K562 (cell line): Measurements from ENCODE around the gene EFCAB12. TPM values are rescaled to one million over a fixed set of nuclear protein-coding genes. Genes with fewer than 3 reads are reported as not detected.
A peak's percentile ranks its signal among the peaks of the same experiment; 100 is the strongest.

Experiments
- ARID2 ChIP-seq: fragments of 450-650 bp; IDR thresholded peaks from 2 replicates; pipeline ENCODE4 v1.6.1; 2017; ENCODE audit warnings: antibody characterized with exemption, mild to moderate bottlenecking
- BCOR ChIP-seq: fragments of 450-650 bp; IDR thresholded peaks from 2 replicates; pipeline ENCODE4 v1.6.1; 2016
- CC2D1A ChIP-seq: fragments of 450-650 bp; IDR thresholded peaks from 2 replicates; pipeline ENCODE4 v1.6.1; 2017; ENCODE audit warnings: mild to moderate bottlenecking
- CEBPG ChIP-seq, 3 experiments: fragments of 200-800 bp in 1 of 3; sonication (Bioruptor generic) in 1 of 3; sonication (generic) in 1 of 3; formaldehyde crosslinking in 1 of 3; IDR thresholded peaks in 2 of 3; conservative IDR thresholded peaks in 1 of 3; 2 replicates each; pipeline versions ENCODE4 v1.6.1 to v1.8.0; 2016 to 2022; ENCODE audit warnings: missing compliant biosample characterization in 2 of 3, missing genetic modification characterization in 2 of 3, mild to moderate bottlenecking in 1 of 3, missing genetic modification reagents in 1 of 3
- CHD4 ChIP-seq: fragments of 200-600 bp; sonication (generic); IDR thresholded peaks from 3 replicates; pipeline ENCODE4 v1.6.1; 2012; ENCODE audit warnings: low read depth, mild to moderate bottlenecking, mixed read lengths, low read length, inconsistent platforms; ENCODE audit not compliant: insufficient read depth, insufficient replicate concordance, poor library complexity, severe bottlenecking
- DLX4 ChIP-seq: fragments of 250-450 bp; sonication (Bioruptor Pico); IDR thresholded peaks from 2 replicates; pipeline ENCODE4 v1.6.1; 2021; ENCODE audit warnings: mild to moderate bottlenecking
- EP400 ChIP-seq: fragments of 450-650 bp; IDR thresholded peaks from 2 replicates; pipeline ENCODE4 v1.6.1; 2017; ENCODE audit warnings: antibody characterized with exemption, mild to moderate bottlenecking, moderate library complexity
- EZH2 ChIP-seq: IDR thresholded peaks from 2 replicates; pipeline ENCODE4 v1.6.1; 2012; ENCODE audit warnings: low read depth, mild to moderate bottlenecking, inconsistent platforms, low read length, borderline replicate concordance
- FOSL1 ChIP-seq: fragments of 200-800 bp; sonication (Bioruptor generic); conservative IDR thresholded peaks from 2 replicates; pipeline ENCODE4 v1.6.1; 2016; ENCODE audit warnings: missing genetic modification characterization, missing compliant biosample characterization
- FUS ChIP-seq: fragments of 200-400 bp; formaldehyde crosslinking; optimal IDR thresholded peaks from 2 replicates; pipeline ENCODE3; 2017; ENCODE audit warnings: low read depth, low read length
- ILK ChIP-seq: fragments of 450-650 bp; IDR thresholded peaks from 2 replicates; pipeline ENCODE4 v1.6.1; 2016; ENCODE audit warnings: missing genetic modification characterization, low read depth, mild to moderate bottlenecking, missing compliant biosample characterization, moderate library complexity, borderline replicate concordance
- KHSRP ChIP-seq: fragments of 450-650 bp; IDR thresholded peaks from 2 replicates; pipeline ENCODE4 v1.6.1; 2017
- MAFG ChIP-seq: fragments of 450-650 bp; conservative IDR thresholded peaks from 2 replicates; pipeline ENCODE4 v1.6.1; 2016; ENCODE audit warnings: missing genetic modification characterization, missing compliant biosample characterization
- NFE2 ChIP-seq: IDR thresholded peaks from 2 replicates; pipeline ENCODE4 v1.6.1; 2014; ENCODE audit warnings: antibody characterized with exemption, low read depth
- NFIC ChIP-seq: fragments of 450-650 bp; IDR thresholded peaks from 2 replicates; pipeline ENCODE4 v1.6.1; 2017; ENCODE audit warnings: mild to moderate bottlenecking, inconsistent platforms
- NRF1 ChIP-seq, 2 experiments: fragments of 450-650 bp; IDR thresholded peaks in 1 of 2; conservative IDR thresholded peaks in 1 of 2; 2 replicates each; pipeline ENCODE4 v1.6.1; 2014; ENCODE audit warnings: mild to moderate bottlenecking in 2 of 2
- RHOXF2B ChIP-seq: fragments of 250-450 bp; sonication (Bioruptor Pico); conservative IDR thresholded peaks from 2 replicates; pipeline ENCODE4 v1.5.1; 2021
- SMAD4 ChIP-seq: fragments of 250-450 bp; sonication (Bioruptor Pico); conservative IDR thresholded peaks from 2 replicates; pipeline ENCODE4 v1.8.0; 2021; ENCODE audit warnings: inconsistent platforms, mild to moderate bottlenecking, moderate library complexity
- SREBF2 ChIP-seq: sonication (generic); formaldehyde crosslinking; IDR thresholded peaks from 2 replicates; pipeline ENCODE4 v1.4.0; 2020; ENCODE audit warnings: mild to moderate bottlenecking, missing genetic modification reagents
- THRAP3 ChIP-seq: fragments of 450-650 bp; IDR thresholded peaks from 2 replicates; pipeline ENCODE4 v1.6.1; 2016; ENCODE audit warnings: mild to moderate bottlenecking, inconsistent platforms, borderline replicate concordance
- U2AF2 ChIP-seq: fragments of 200-400 bp; formaldehyde crosslinking; optimal IDR thresholded peaks from 2 replicates; pipeline ENCODE3; 2017; ENCODE audit warnings: low read depth, mild to moderate bottlenecking, low read length
- ZFX ChIP-seq: sonication (generic); formaldehyde crosslinking; IDR thresholded peaks from 2 replicates; pipeline ENCODE4 v1.8.0; 2022; ENCODE audit warnings: mild to moderate bottlenecking, missing genetic modification reagents, moderate library complexity
- ZNF184 ChIP-seq: sonication (generic); formaldehyde crosslinking; IDR thresholded peaks from 2 replicates; pipeline ENCODE4 v1.5.0; 2020; ENCODE audit warnings: missing genetic modification reagents
- ZNF324 ChIP-seq: fragments of 250-450 bp; sonication (Bioruptor Pico); IDR thresholded peaks from 2 replicates; pipeline ENCODE4 v1.4.0; 2020; ENCODE audit warnings: mild to moderate bottlenecking
- ZNF764 ChIP-seq: fragments of 250-450 bp; sonication (Bioruptor Pico); IDR thresholded peaks from 2 replicates; pipeline ENCODE4 v1.4.0; 2020; ENCODE audit warnings: low read depth, mild to moderate bottlenecking, moderate library complexity
- polyA plus RNA-seq, 8 experiments: library from polyadenylated mRNA; depleted of rRNA in 4 of 8; stranded (reverse) in 5 of 8; unstranded in 3 of 8; fragments of >200 nt; fragmentation: Nextera tagmentation in 2 of 8; fragmentation: Illumina TruSeq in 1 of 8; extraction: Ambion mirVana in 2 of 8; extraction: Trizol in 1 of 8; gene quantifications; 2 replicates each; pipeline versions ENCODE4 v1.2.1 to v1.2.3, GENCODE V29; 2011 to 2014; ENCODE audit warnings: inconsistent platforms in 1 of 8, missing spikeins in 1 of 8
- total RNA-seq, 7 experiments: library from RNA; depleted of rRNA in 6 of 7; stranded (reverse); fragments of >200 nt in 6 of 7; fragmentation: Illumina TruSeq in 2 of 7; extraction: Trizol in 2 of 7; gene quantifications; 2 replicates each; pipeline versions ENCODE4 v1.2.1 to v1.2.3, GENCODE V29; 2011 to 2021; ENCODE audit warnings: low replicate concordance in 1 of 7
- TF ChIP-seq, protein P1 (sequence below): IDR thresholded peaks from 2 replicates; pipeline ENCODE4 v1.6.1; 2011; ENCODE audit warnings: borderline replicate concordance, low read depth, mild to moderate bottlenecking, moderate library complexity, low read length; ENCODE audit not compliant: insufficient read depth, poor library complexity, severe bottlenecking
- TF ChIP-seq, protein P2 (sequence below): sonication (generic); formaldehyde crosslinking; IDR thresholded peaks from 2 replicates; pipeline ENCODE4 v1.8.0; 2022; ENCODE audit warnings: missing genetic modification reagents, mild to moderate bottlenecking, borderline replicate concordance

The EFCAB12 gene
- total and polyA plus RNA-seq, 9 of the 15 experiments (the other 6 are each of a cell fraction or from before 2014, with no cell fraction given) = 0.08 to 0.95 (median 0.56) TPM; not detected in 1

DNA sequence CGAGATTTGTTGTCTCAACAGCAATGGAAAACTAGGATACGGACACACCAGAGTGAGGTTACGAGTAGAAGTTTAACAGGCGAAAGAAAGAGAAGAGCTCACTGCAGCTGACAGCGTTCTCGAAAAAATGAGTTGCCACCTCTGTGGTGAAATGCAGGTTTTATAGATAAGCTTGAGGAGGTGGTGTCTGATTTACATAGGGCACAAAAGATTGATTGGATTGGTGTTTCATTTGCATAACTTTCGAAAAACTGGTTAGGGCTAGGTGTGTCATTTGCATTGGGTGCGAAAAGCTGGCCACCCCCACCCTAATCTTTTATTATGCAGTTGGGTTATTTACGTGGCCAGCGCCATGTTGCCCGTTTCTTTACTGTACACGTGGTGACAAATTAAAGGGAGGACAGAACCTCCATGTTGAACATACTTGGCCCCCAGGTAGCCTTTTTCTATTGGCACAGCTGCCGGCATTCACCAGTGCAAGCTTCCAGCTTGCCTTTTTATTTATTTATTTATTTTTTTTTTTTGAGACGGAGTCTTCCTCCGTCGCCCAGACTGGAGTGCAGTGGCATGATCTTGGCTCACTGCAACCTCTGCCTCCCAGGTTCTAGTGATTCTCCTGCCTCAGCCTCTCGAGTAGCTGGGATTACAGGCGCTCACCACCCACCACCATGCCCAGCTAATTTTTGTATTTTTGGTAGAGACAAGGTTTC lies 19.9 kb upstream of the EFCAB12 start (continued):
- no peak for TF ChIP-seq DLX4 (CRISPR knock-in tag)
- TF ChIP-seq ZNF324 (CRISPR knock-in tag) = no peak
- no peak for TF ChIP-seq CC2D1A
- no peak for TF ChIP-seq ZNF764 (CRISPR knock-in tag)
- no peak for TF ChIP-seq KHSRP
- no peak for TF ChIP-seq NRF1 (conservative IDR thresholded peaks at IDR 0.05 in 1 of 2, IDR thresholded peaks at IDR 0.05 in 1 of 2)
- no peak for TF ChIP-seq FUS
- TF ChIP-seq CHD4 = no peak
- TF ChIP-seq SREBF2 (CRISPR knock-in tag) = no peak
- no peak for TF ChIP-seq FOSL1 (tag)
- no peak for TF ChIP-seq MAFG (tag)
- no peak for TF ChIP-seq ZFX (CRISPR knock-in tag)
- TF ChIP-seq EZH2 = no peak
- TF ChIP-seq CEBPG (CRISPR knock-in tag; IDR thresholded peaks at IDR 0.05) = no peak
- no peak for TF ChIP-seq CEBPG (tag; conservative IDR thresholded peaks at IDR 0.05 in 1 of 2, IDR thresholded peaks at IDR 0.05 in 1 of 2)
- TF ChIP-seq, protein P1, sequence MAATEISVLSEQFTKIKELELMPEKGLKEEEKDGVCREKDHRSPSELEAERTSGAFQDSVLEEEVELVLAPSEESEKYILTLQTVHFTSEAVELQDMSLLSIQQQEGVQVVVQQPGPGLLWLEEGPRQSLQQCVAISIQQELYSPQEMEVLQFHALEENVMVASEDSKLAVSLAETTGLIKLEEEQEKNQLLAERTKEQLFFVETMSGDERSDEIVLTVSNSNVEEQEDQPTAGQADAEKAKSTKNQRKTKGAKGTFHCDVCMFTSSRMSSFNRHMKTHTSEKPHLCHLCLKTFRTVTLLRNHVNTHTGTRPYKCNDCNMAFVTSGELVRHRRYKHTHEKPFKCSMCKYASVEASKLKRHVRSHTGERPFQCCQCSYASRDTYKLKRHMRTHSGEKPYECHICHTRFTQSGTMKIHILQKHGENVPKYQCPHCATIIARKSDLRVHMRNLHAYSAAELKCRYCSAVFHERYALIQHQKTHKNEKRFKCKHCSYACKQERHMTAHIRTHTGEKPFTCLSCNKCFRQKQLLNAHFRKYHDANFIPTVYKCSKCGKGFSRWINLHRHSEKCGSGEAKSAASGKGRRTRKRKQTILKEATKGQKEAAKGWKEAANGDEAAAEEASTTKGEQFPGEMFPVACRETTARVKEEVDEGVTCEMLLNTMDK = no peak
- no peak for TF ChIP-seq NFIC
- TF ChIP-seq THRAP3 = no peak
- no peak for TF ChIP-seq U2AF2
- no peak for TF ChIP-seq ZNF184 (CRISPR knock-in tag)
- no peak for TF ChIP-seq ILK (tag)
- no peak for TF ChIP-seq NFE2
- TF ChIP-seq RHOXF2B (CRISPR knock-in tag) = no peak
- TF ChIP-seq, protein P2, sequence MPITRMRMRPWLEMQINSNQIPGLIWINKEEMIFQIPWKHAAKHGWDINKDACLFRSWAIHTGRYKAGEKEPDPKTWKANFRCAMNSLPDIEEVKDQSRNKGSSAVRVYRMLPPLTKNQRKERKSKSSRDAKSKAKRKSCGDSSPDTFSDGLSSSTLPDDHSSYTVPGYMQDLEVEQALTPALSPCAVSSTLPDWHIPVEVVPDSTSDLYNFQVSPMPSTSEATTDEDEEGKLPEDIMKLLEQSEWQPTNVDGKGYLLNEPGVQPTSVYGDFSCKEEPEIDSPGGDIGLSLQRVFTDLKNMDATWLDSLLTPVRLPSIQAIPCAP = no peak
- TF ChIP-seq EP400 = peak; percentile 94
- no peak for TF ChIP-seq ARID2
- no peak for TF ChIP-seq SMAD4 (CRISPR knock-in tag)
- TF ChIP-seq BCOR = no peak
